Stomach (tissue), 9 donors: ENCODE results near the gene SLC29A3. TPM values are rescaled to one million over a fixed set of nuclear protein-coding genes. Genes with fewer than 3 reads are reported as not detected.
"Not testable (repeated sequence)": the region's sequence is repeated elsewhere in the genome, so short reads cannot be mapped to it uniquely, and the experiment has no call there.

Experiments used
- DNase-seq, 2 donors: peaks; one replicate each; pipeline versions ENCODE4 v3.0.0 to v3.0.0-alpha.2; 2013 to 2019
- H3K27ac ChIP-seq, 5 donors: fragments of 200-600 bp in 4 of 5; sonication (generic) in 4 of 5; one replicate each; pipeline ENCODE4 v1.5.1; 2013 to 2019; ENCODE audit warnings: mild to moderate bottlenecking in 1 of 5, moderate library complexity in 1 of 5
- H3K27me3 ChIP-seq, 3 donors: fragments of 200-600 bp; sonication (generic); one replicate each; pipeline ENCODE4 v1.5.1; 2017 to 2019; ENCODE audit warnings: mixed run types in 1 of 3
- H3K36me3 ChIP-seq, 4 donors: fragments of 200-600 bp; sonication (generic); 1 replicate in 3 of 4; 2 replicates in 1 of 4; pipeline ENCODE4 v1.5.1; 2016 to 2019
- H3K4me1 ChIP-seq, 4 donors: fragments of 200-600 bp; sonication (generic); one replicate each; pipeline ENCODE4 v1.5.1; 2016 to 2019
- H3K4me3 ChIP-seq, 4 donors: fragments of 200-600 bp; sonication (generic) in 3 of 4; one replicate each; pipeline ENCODE4 v1.5.1; 2016 to 2019; ENCODE audit warnings: mild to moderate bottlenecking in 1 of 4
- H3K9me3 ChIP-seq, 4 donors: fragments of 200-600 bp; sonication (generic); one replicate each; pipeline ENCODE4 v1.5.1; 2016 to 2019
- CTCF ChIP-seq, 7 experiments: fragments of 450-650 bp in 4 of 7; fragments of 200-600 bp in 3 of 7; sonication (generic) in 3 of 7; IDR thresholded peaks; one replicate each; pipeline ENCODE4 v1.5.1; 2016 to 2019; ENCODE audit warnings: antibody characterized with exemption in 7 of 7, control low read depth in 2 of 7, mild to moderate bottlenecking in 1 of 7
- EP300 ChIP-seq: sonication (generic); formaldehyde crosslinking; IDR thresholded peaks from one replicate; pipeline ENCODE4 v1.6.1; 2017; ENCODE audit warnings: antibody characterized with exemption
- POLR2A ChIP-seq, 4 donors: fragments of 450-650 bp; IDR thresholded peaks; one replicate each; pipeline ENCODE4 v1.6.1; 2016; ENCODE audit warnings: antibody characterized with exemption in 4 of 4, control low read depth in 2 of 4, mild to moderate bottlenecking in 1 of 4, moderate library complexity in 1 of 4
- POLR2AphosphoS5 ChIP-seq, 3 donors: sonication (generic); formaldehyde crosslinking; IDR thresholded peaks; one replicate each; pipeline ENCODE4 v1.6.1; 2016; ENCODE audit warnings: antibody characterized with exemption in 3 of 3
- WGBS, 5 donors: extraction: QIAGEN DNeasy Blood & Tissue Kit in 3 of 5; methylation state at CpG; one replicate each; pipeline versions ENCODE4 v1.1.5 to v1.1.7; 2013 to 2018; 5-methylcytosine and 5-hydroxymethylcytosine counted together
- intact Hi-C: fragments of 100-400 bp; cut with DNase I; formaldehyde crosslinking; loops from one replicate; pipeline ENCODE4 v1.15.1; 2023; ENCODE audit warnings: low total_unique reads
- polyA plus RNA-seq, 3 donors: library from polyadenylated mRNA; stranded (reverse); fragments of 200-250 nt; gene quantifications; one replicate each; pipeline ENCODE4 v1.2.3, GENCODE V29; 2013
- total RNA-seq, 5 donors: library from RNA; depleted of rRNA; stranded (reverse); fragments of >200 nt; gene quantifications; one replicate each; pipeline versions ENCODE4 v1.1.0 to v1.2.3, GENCODE V29; 2014 to 2016
- donor health status: healthy with polysubstance abuse.
- donor health status: Bipolar disorder and iron deficiency.
- donor health status: healthy.

Gene SLC29A3
- total and polyA plus RNA-seq, 8 donors: 2.8 to 23.7 (median 4.2) TPM; not detected in 2

- Histone ChIP-seq H3K9me3 (no peaks in the 10 kb centered on the region), H3K4me3 (no peak overlapping the region), H3K27me3 (no peaks in the 10 kb centered on the region), H3K36me3 (no peaks in the 10 kb centered on the region), H3K27ac (no peak overlapping the region), H3K4me1 (peaks cover 10 to 39% (median 27%) of the 10 kb centered on the region in 4 donors)
- intact Hi-C loops: no loop called here
- DNase-seq: no peak
- WGBS, 5 donors: 68 to 86% (median 77%) methylated on average over 14 of the region's 14 CpGs
- TF ChIP-seq EP300 (no peak), CTCF (IDR thresholded peaks at IDR 0.05) (no peak), POLR2AphosphoS5 (IDR thresholded peaks at IDR 0.05) (no peak), POLR2A (IDR thresholded peaks at IDR 0.05) (no peak)
Measured at GRCh38 chr10:71271662-71272055, 47.4 kb upstream of the SLC29A3 start.

- Histone ChIP-seq H3K4me1 (peaks cover 10 to 37% (median 22%) of the 10 kb centered on the region in 4 donors), H3K27ac (no peak overlapping the region), H3K4me3 (no peak overlapping the region), H3K27me3 (no peaks in the 10 kb centered on the region), H3K9me3 (no peaks in the 10 kb centered on the region), H3K36me3 (no peaks in the 10 kb centered on the region)
- TF ChIP-seq EP300 (no peak), CTCF (IDR thresholded peaks at IDR 0.05) (no peak), POLR2AphosphoS5 (IDR thresholded peaks at IDR 0.05) (no peak), POLR2A (IDR thresholded peaks at IDR 0.05) (no peak)
- 62 to 73% (median 70%) methylated on average over 14 to 15 of the region's 15 CpGs for WGBS, 5 donors
- intact Hi-C loops: no loop called here
- DNase-seq: no peak
Measured at GRCh38 chr10:71272056-71272771, 46.8 kb upstream of the SLC29A3 start.

- H3K36me3 ChIP-seq, H3K9me3 ChIP-seq, H3K27ac ChIP-seq, DNase-seq, intact Hi-C loops, H3K27me3 ChIP-seq, H3K4me3 ChIP-seq: not testable (repeated sequence)
- peaks cover 10 to 37% (median 19%) of the 10 kb centered on the region in 4 donors for H3K4me1 ChIP-seq
- 84 to 91% (median 89%) methylated on average over 11 of the region's 11 CpGs for WGBS, 5 donors
Measured at GRCh38 chr10:71272974-71273373, 46.1 kb upstream of the SLC29A3 start.

GRCh38 chr10:71273506-71273905, 45.6 kb upstream of the SLC29A3 start:
- H3K36me3 ChIP-seq: no peaks in the 10 kb centered on the region
- intact Hi-C loops: no loop called here
- DNase-seq: no peak
- H3K4me1 ChIP-seq: peaks cover 10 to 36% (median 18%) of the 10 kb centered on the region in 4 donors
- no peaks in the 10 kb centered on the region for H3K27me3 ChIP-seq
- H3K4me3 ChIP-seq: no peak overlapping the region
- TF ChIP-seq CTCF (IDR thresholded peaks at IDR 0.05): no peak
- TF ChIP-seq POLR2A (IDR thresholded peaks at IDR 0.05): no peak
- no peak for TF ChIP-seq POLR2AphosphoS5 (IDR thresholded peaks at IDR 0.05)
- no peak for TF ChIP-seq EP300
- no peak overlapping the region for H3K27ac ChIP-seq
- 86 to 95% (median 90%) methylated on average over 3 to 5 of the region's 5 CpGs for WGBS, 5 donors
- H3K9me3 ChIP-seq: no peaks in the 10 kb centered on the region
